ENCODE measurements around the gene ATG9A.
"Not testable (repeated sequence)": the region's sequence is repeated elsewhere in the genome, so short reads cannot be mapped to it uniquely, and the experiment has no call there.

Gene ATG9A

GRCh38 chr2:219266886-219267285 is 37.5 kb upstream of the ATG9A start:
- Histone ChIP-seq H3K27me3 (replicated peaks; ENCODE audit: control insufficient read depth, insufficient read depth, low read length) (no peaks in the 10 kb centered on the region), H3K4me3 (replicated peaks; ENCODE audit: low read depth, low read length) (no peak overlapping the region), H3K36me3 (ENCODE audit: control insufficient read depth, insufficient read depth, low read length) (no peaks in the 10 kb centered on the region)
- no peak for TF ChIP-seq CTCF (IDR thresholded peaks at IDR 0.05; ENCODE audit: insufficient read depth, low read length, poor library complexity, severe bottlenecking)
- no peak for DNase-seq (ENCODE audit: extremely low read depth, insufficient read length)

- no peak for DNase-seq (ENCODE audit: extremely low read depth, insufficient read length)
- H3K27me3 ChIP-seq (replicated peaks; ENCODE audit: control insufficient read depth, insufficient read depth, low read length) = no peaks in the 10 kb centered on the region
- TF ChIP-seq CTCF (IDR thresholded peaks at IDR 0.05; ENCODE audit: insufficient read depth, low read length, poor library complexity, severe bottlenecking) = no peak
- no peaks in the 10 kb centered on the region for H3K36me3 ChIP-seq (ENCODE audit: control insufficient read depth, insufficient read depth, low read length)
- H3K4me3 ChIP-seq (replicated peaks; ENCODE audit: low read depth, low read length) = no peak overlapping the region
These were observed 36.8 kb upstream of the ATG9A start for GRCh38 chr2:219266232-219266631.

GRCh38 chr2:219261024-219261855 is 31.8 kb upstream of the ATG9A start:
- no peak for DNase-seq (ENCODE audit: extremely low read depth, insufficient read length)
- TF ChIP-seq CTCF (IDR thresholded peaks at IDR 0.05; ENCODE audit: insufficient read depth, low read length, poor library complexity, severe bottlenecking) = no peak
- no peaks in the 10 kb centered on the region for H3K36me3 ChIP-seq (ENCODE audit: control insufficient read depth, insufficient read depth, low read length)
- no peak overlapping the region for H3K4me3 ChIP-seq (replicated peaks; ENCODE audit: low read depth, low read length)
- no peaks in the 10 kb centered on the region for H3K27me3 ChIP-seq (replicated peaks; ENCODE audit: control insufficient read depth, insufficient read depth, low read length)

GRCh38 chr2:219258942-219259341 is 29.5 kb upstream of the ATG9A start:
- not testable (repeated sequence) for H3K27me3 ChIP-seq (replicated peaks; ENCODE audit: control insufficient read depth, insufficient read depth, low read length); H3K36me3 ChIP-seq (ENCODE audit: control insufficient read depth, insufficient read depth, low read length); DNase-seq (ENCODE audit: extremely low read depth, insufficient read length); H3K4me3 ChIP-seq (replicated peaks; ENCODE audit: low read depth, low read length)

GRCh38 chr2:219254590-219255201 is 25.3 kb upstream of the ATG9A start:
- Histone ChIP-seq H3K36me3 (ENCODE audit: control insufficient read depth, insufficient read depth, low read length) (peaks cover 12% of the 10 kb centered on the region), H3K27me3 (replicated peaks; ENCODE audit: control insufficient read depth, insufficient read depth, low read length) (no peaks in the 10 kb centered on the region), H3K4me3 (replicated peaks; ENCODE audit: low read depth, low read length) (peak overlapping the region; percentile 92)
- TF ChIP-seq CTCF (IDR thresholded peaks at IDR 0.05; ENCODE audit: insufficient read depth, low read length, poor library complexity, severe bottlenecking) = no peak
- DNase-seq (ENCODE audit: extremely low read depth, insufficient read length) = peak; percentile 60

- no peaks in the 10 kb centered on the region for H3K27me3 ChIP-seq (replicated peaks; ENCODE audit: control insufficient read depth, insufficient read depth, low read length)
- TF ChIP-seq CTCF (IDR thresholded peaks at IDR 0.05; ENCODE audit: insufficient read depth, low read length, poor library complexity, severe bottlenecking) = no peak
- DNase-seq (ENCODE audit: extremely low read depth, insufficient read length) = peak; percentile 91
- peaks cover 12% of the 10 kb centered on the region for H3K36me3 ChIP-seq (ENCODE audit: control insufficient read depth, insufficient read depth, low read length)
- peak within 1 kb of the TSS; percentile 92 for H3K4me3 ChIP-seq (replicated peaks; ENCODE audit: low read depth, low read length)
These were observed 24.5 kb upstream of the ATG9A start, which contains the start of gene TUBA4A for GRCh38 chr2:219253753-219254589. TUBA4A (minus strand) TSS chr2:219253918; CDS start chr2:219253858, 60 bp downstream.

All from GM06990 (cell line).